Measurements from ENCODE around the gene GSN.

Gene GSN

DNA sequence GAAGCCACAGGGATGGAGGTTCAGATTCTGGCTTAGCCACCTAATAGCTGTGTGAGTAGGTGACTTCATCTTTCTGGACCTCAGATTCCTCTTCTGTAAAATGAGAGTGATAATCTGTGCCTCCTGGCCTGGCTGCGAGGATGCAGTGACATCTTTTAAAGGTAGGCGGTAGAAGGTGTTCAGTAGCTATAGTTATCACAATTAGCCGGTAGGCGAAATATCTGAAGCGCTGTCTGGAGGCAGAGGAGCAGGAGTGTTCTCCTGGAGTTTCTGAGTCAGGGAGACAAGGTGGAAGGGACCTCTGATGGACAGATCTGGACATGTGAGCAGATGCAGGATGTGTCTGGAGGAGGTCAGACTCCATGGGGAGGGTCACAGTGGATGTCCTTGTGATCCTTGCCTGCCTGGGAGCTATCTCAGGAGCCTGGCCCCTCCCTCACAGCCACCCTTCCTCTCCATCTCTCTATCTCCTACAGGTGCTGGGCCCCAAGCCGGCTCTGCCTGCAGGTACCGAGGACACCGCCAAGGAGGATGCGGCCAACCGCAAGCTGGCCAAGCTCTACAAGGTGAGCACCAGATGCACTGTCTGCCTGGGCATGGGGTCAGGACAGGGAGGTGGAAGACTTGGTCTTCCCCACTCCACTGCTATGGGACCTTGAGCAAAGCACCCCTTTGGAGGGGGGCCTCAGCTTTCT is 45.6 kb downstream of the GSN start:
- 96 to 97% methylated on average over 10 of the region's 10 CpGs for WGBS, 2 experiments
- Histone ChIP-seq H3K27me3 (ENCODE audit: control insufficient read depth, insufficient read depth, low read length, poor library complexity, severe bottlenecking) (no peaks in the 10 kb centered on the region), H3K36me3 (ENCODE audit: control insufficient read depth, insufficient read depth, low read length) (peaks cover 8% of the 10 kb centered on the region)

DNA sequence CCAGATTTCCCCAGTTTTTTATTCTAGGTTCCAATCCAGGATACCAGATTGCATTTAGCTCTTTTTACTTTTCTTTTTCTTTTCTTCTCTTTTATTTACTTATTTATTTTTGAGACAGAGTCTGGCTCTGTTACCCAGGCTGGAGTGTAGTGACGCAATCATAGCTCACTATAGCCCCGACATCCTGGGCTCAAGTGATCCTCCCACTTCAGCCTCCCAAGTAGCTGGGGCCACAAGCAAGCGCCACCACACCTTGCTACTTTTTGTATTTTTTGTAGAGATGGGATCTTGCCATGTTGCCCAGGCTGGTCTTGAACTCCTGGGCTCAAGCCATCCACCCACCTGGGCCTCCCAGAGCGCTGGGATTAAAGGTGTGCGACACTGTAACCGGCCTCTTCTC is 48.4 kb downstream of the GSN start:
- Histone ChIP-seq H3K4me1 (ENCODE audit: control insufficient read depth, insufficient read depth, low read length) (no peaks in the 10 kb centered on the region), H3K36me3 (ENCODE audit: control insufficient read depth, insufficient read depth, low read length) (peaks cover 3% of the 10 kb centered on the region), H3K4me3 (ENCODE audit: insufficient read depth, low read depth, low read length) (no peak overlapping the region), H3K27me3 (ENCODE audit: control insufficient read depth, insufficient read depth, low read length, poor library complexity, severe bottlenecking) (no peaks in the 10 kb centered on the region), H3K27ac (ENCODE audit: insufficient read depth, low read depth, low read length, poor library complexity, severe bottlenecking) (no peak overlapping the region), H3K9me3 (ENCODE audit: control insufficient read depth, low read length) (no peaks in the 10 kb centered on the region)
- WGBS, 2 experiments: 90 to 97% methylated on average over 3 to 6 of the region's 6 CpGs

More for the DNA sequence above, 45.6 kb downstream of the GSN start:
- H3K4me1 ChIP-seq (ENCODE audit: control insufficient read depth, insufficient read depth, low read length): no peaks in the 10 kb centered on the region
- no peaks in the 10 kb centered on the region for H3K9me3 ChIP-seq (ENCODE audit: control insufficient read depth, low read length)
- H3K4me3 ChIP-seq (ENCODE audit: insufficient read depth, low read depth, low read length): no peak overlapping the region
- no peak overlapping the region for H3K27ac ChIP-seq (ENCODE audit: insufficient read depth, low read depth, low read length, poor library complexity, severe bottlenecking)

DNA sequence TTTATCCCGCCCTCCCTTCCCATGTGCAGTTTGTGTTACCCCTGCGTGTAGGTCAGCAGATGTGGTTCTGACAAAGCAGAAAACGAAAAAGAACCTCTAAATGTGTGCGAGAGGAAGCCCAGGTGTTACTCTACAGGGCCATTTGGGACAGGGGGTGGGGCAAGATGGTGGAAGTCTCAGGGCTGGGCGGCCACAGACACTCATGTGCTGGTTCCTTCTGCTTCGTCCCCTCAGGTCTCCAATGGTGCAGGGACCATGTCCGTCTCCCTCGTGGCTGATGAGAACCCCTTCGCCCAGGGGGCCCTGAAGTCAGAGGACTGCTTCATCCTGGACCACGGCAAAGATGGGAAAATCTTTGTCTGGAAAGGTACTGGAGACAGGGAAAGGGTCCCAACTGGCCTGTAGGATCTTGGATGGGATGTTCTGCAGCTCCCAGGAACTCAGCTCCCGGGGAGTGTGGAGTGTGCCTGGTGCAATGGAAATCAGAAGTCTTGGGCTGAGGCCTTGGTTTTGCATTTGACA is 49.0 kb downstream of the GSN start:
- H3K36me3 ChIP-seq (ENCODE audit: control insufficient read depth, insufficient read depth, low read length): peaks cover 3% of the 10 kb centered on the region
- H3K27ac ChIP-seq (ENCODE audit: insufficient read depth, low read depth, low read length, poor library complexity, severe bottlenecking): no peak overlapping the region
- H3K4me3 ChIP-seq (ENCODE audit: insufficient read depth, low read depth, low read length): no peak overlapping the region

DNA sequence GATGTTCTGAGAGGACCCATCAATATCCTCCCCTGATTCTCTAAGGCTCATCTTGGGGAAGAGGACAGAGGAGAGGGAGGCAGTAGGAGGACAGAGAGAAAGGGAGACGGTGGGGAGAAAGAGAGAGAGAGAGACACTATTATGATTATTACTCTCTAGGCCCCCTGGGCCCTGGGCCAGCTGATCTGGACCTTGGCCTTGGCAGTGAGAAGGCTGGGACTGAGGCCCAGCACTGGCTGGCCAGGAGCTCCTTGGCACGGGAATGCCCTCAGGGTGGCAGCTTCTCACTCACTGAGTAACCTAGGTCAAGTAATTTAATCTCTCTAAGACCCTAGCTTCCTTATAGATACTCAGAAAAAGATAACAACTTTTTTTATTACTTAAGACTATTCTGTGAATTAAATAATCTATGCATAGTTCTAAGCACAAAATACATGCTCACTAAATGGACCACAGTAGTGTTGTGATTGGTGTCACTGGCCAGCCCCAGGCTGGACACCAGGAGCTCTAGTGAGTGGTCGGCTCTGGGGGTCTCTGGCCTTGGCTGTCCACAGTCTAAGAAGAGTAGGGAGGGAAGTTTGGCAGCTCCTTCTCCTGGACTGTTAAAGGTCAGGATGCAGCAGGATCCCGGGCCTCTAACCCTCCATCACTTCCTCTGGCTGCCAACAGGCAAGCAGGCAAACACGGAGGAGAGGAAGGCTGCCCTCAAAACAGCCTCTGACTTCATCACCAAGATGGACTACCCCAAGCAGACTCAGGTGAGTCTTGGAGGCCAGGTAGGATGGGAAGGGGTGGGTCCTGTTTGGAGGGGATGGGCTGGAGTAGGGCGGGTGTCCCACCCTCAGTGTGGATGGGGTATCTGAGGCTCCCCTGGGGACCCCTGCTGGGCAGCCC is 50.0 kb downstream of the GSN start:
- H3K4me1 ChIP-seq (ENCODE audit: control insufficient read depth, insufficient read depth, low read length): no peaks in the 10 kb centered on the region
- 85 to 94% methylated on average over 5 to 6 of the region's 6 CpGs for WGBS, 2 experiments
- peaks cover 4% of the 10 kb centered on the region for H3K36me3 ChIP-seq (ENCODE audit: control insufficient read depth, insufficient read depth, low read length)
- no peak overlapping the region for H3K27ac ChIP-seq (ENCODE audit: insufficient read depth, low read depth, low read length, poor library complexity, severe bottlenecking)
- H3K27me3 ChIP-seq (ENCODE audit: control insufficient read depth, insufficient read depth, low read length, poor library complexity, severe bottlenecking): no peaks in the 10 kb centered on the region
- no peak overlapping the region for H3K4me3 ChIP-seq (ENCODE audit: insufficient read depth, low read depth, low read length)
- H3K9me3 ChIP-seq (ENCODE audit: control insufficient read depth, low read length): no peaks in the 10 kb centered on the region

More for the DNA sequence above, 49.0 kb downstream of the GSN start:
- no peaks in the 10 kb centered on the region for H3K27me3 ChIP-seq (ENCODE audit: control insufficient read depth, insufficient read depth, low read length, poor library complexity, severe bottlenecking)
- 92 to 96% methylated on average over 11 of the region's 11 CpGs for WGBS, 2 experiments
- no peaks in the 10 kb centered on the region for H3K4me1 ChIP-seq (ENCODE audit: control insufficient read depth, insufficient read depth, low read length)
- no peaks in the 10 kb centered on the region for H3K9me3 ChIP-seq (ENCODE audit: control insufficient read depth, low read length)

DNA sequence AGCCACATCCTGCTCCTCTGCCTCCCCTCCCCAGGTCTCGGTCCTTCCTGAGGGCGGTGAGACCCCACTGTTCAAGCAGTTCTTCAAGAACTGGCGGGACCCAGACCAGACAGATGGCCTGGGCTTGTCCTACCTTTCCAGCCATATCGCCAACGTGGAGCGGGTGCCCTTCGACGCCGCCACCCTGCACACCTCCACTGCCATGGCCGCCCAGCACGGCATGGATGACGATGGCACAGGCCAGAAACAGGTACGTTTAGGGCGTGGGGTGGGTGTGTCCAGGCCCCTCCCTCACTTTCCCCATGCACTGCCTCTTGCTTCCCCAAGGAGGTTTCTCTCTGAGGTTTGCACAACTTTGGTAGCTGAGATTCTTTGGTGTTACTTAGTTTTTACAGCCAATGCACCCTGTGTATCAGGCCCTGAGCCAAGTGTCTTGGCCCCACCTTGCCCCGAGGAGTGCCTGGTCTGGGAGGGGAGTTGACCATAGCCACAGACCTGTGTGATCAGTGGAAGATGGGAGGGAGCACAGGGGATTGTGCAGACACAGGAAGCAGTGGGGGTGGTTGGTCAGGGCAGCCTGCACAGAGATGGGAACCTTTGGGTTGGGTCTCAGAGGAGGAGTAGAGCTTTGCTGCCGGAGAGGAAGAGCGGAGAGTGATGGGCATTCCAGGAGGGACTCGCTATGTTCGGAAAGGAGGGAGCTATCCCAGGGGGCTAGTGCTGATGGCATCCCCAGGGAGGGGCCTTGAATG is 50.8 kb downstream of the GSN start:
- no peak overlapping the region for H3K27ac ChIP-seq (ENCODE audit: insufficient read depth, low read depth, low read length, poor library complexity, severe bottlenecking)
- peaks cover 6% of the 10 kb centered on the region for H3K36me3 ChIP-seq (ENCODE audit: control insufficient read depth, insufficient read depth, low read length)
- H3K4me3 ChIP-seq (ENCODE audit: insufficient read depth, low read depth, low read length): no peak overlapping the region
- 95 to 96% methylated on average over 19 of the region's 19 CpGs for WGBS, 2 experiments
- H3K4me1 ChIP-seq (ENCODE audit: control insufficient read depth, insufficient read depth, low read length): no peaks in the 10 kb centered on the region
- H3K27me3 ChIP-seq (ENCODE audit: control insufficient read depth, insufficient read depth, low read length, poor library complexity, severe bottlenecking): no peaks in the 10 kb centered on the region
- H3K9me3 ChIP-seq (ENCODE audit: control insufficient read depth, low read length): no peaks in the 10 kb centered on the region

DNA sequence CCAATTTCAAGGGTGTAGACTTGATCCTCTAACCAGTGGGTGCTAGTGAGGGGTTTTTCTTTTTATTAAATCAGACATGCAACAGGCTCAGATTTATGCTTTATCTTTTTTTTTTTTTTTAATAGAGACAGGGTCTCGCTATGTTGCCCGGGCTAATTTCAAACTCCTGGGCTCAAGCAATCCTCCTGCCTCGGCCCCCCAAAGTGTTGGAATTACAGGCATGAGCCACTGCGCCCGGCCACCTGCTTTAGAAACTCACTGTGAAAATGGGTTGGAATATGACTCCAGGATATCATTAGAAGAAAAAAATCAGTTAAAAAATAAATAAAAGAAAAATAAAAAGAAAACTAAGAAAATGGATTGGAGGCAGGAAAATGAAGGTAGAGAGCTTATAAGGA is 51.4 kb downstream of the GSN start:
- Histone ChIP-seq H3K4me1 (ENCODE audit: control insufficient read depth, insufficient read depth, low read length) (no peaks in the 10 kb centered on the region), H3K27ac (ENCODE audit: insufficient read depth, low read depth, low read length, poor library complexity, severe bottlenecking) (no peak overlapping the region), H3K27me3 (ENCODE audit: control insufficient read depth, insufficient read depth, low read length, poor library complexity, severe bottlenecking) (no peaks in the 10 kb centered on the region), H3K36me3 (ENCODE audit: control insufficient read depth, insufficient read depth, low read length) (peaks cover 6% of the 10 kb centered on the region), H3K9me3 (ENCODE audit: control insufficient read depth, low read length) (no peaks in the 10 kb centered on the region), H3K4me3 (ENCODE audit: insufficient read depth, low read depth, low read length) (no peak overlapping the region)
- WGBS, 2 experiments: 91 to 96% methylated on average over 5 of the region's 5 CpGs

DNA sequence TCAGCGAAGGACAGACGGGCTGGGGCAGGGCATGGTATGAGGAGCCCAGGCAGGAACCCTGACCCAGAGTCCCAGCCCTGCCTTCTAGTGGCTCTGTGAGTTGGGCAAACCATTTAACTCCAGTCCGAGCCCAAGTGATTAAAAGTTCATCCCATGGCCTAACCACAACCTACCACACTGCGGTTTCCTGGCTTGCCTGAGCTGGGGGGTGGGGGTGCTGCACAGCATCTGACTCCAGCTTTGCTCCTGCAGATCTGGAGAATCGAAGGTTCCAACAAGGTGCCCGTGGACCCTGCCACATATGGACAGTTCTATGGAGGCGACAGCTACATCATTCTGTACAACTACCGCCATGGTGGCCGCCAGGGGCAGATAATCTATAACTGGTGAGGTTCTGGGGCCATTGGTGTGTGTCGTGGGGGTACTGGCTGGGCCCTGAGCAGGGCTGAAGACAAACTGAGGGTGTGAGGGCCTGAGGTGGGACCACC is 53.1 kb downstream of the GSN start:
- Histone ChIP-seq H3K4me1 (ENCODE audit: control insufficient read depth, insufficient read depth, low read length) (peaks cover 5% of the 10 kb centered on the region), H3K27me3 (ENCODE audit: control insufficient read depth, insufficient read depth, low read length, poor library complexity, severe bottlenecking) (no peaks in the 10 kb centered on the region), H3K9me3 (ENCODE audit: control insufficient read depth, low read length) (no peaks in the 10 kb centered on the region), H3K27ac (ENCODE audit: insufficient read depth, low read depth, low read length, poor library complexity, severe bottlenecking) (no peak overlapping the region), H3K36me3 (ENCODE audit: control insufficient read depth, insufficient read depth, low read length) (peaks cover 6% of the 10 kb centered on the region), H3K4me3 (ENCODE audit: insufficient read depth, low read depth, low read length) (no peak overlapping the region)
- 94 to 96% methylated on average over 10 of the region's 10 CpGs for WGBS, 2 experiments

DNA sequence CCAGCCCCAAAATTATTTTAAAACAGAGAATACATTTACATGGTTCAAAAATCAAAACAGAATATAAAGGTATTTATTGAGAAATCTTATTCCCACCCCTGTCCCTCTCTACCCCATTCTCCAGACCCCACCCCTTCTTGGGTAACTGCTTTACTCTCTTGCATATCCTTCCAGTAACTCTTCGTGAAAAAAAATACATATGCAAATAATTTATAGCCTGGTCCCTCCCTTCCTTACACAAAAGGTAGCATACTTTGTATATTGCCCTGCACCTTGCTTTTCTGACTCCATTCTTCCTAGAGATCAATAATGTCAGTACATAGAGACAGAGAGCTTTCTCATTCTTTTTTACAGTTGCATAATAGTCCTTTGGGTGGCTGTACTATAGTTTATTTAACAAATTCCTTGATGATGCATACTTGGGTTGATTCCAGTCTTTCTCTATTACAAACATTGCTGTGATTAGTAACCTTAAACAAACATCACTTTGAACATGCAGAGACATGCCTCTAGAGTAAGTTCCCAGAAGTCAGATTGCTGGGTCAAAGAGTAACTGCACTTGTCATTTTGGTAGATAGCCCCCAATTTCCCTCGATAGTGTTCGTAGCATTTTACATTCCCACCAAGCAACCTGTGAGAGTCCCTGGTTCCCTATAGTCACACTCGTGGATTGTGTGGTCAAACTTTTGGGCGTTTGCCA is 54.2 kb downstream of the GSN start:
- no peaks in the 10 kb centered on the region for H3K27me3 ChIP-seq (ENCODE audit: control insufficient read depth, insufficient read depth, low read length, poor library complexity, severe bottlenecking)
- no peak overlapping the region for H3K4me3 ChIP-seq (ENCODE audit: insufficient read depth, low read depth, low read length)
- H3K36me3 ChIP-seq (ENCODE audit: control insufficient read depth, insufficient read depth, low read length): peaks cover 6% of the 10 kb centered on the region
- no peak overlapping the region for H3K27ac ChIP-seq (ENCODE audit: insufficient read depth, low read depth, low read length, poor library complexity, severe bottlenecking)
- H3K9me3 ChIP-seq (ENCODE audit: control insufficient read depth, low read length): no peaks in the 10 kb centered on the region
- H3K4me1 ChIP-seq (ENCODE audit: control insufficient read depth, insufficient read depth, low read length): peaks cover 9% of the 10 kb centered on the region
- 97 to 98% methylated on average over 3 to 4 of the region's 5 CpGs for WGBS, 2 experiments

DNA sequence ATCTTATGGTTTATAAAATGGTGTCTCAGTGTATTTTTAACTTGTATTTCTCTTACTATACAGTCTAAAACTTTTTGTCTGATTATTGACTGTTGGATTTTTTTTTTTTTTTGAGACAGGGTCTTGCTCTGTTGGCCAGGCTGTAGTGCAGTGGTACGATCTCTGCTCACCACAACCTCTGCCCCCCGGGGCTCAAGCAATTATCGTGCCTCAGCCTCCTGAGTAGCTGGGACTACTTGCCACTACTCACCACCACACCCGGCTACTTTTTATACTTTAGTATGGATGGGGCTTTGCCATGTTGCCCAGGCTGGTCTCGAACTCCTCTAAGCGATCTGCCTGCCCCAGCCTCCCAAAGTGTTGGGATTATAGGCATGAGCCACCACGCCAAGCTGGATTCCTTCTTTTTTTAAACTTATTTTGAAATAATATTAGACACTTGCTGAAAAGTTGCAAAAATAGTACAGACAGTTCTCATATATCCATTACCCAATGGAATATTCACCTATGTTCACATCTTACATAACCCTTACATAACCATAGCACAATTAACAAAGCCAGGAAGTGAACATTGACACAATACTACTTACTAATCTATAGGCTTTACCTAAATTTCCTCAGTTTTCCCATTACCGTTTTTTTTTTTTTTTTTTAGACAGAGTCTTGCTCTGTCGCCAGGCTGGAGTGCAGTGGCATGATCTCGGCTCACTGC is 54.9 kb downstream of the GSN start:
- Histone ChIP-seq H3K27me3 (ENCODE audit: control insufficient read depth, insufficient read depth, low read length, poor library complexity, severe bottlenecking) (no peaks in the 10 kb centered on the region), H3K36me3 (ENCODE audit: control insufficient read depth, insufficient read depth, low read length) (peaks cover 3% of the 10 kb centered on the region), H3K27ac (ENCODE audit: insufficient read depth, low read depth, low read length, poor library complexity, severe bottlenecking) (no peak overlapping the region), H3K4me1 (ENCODE audit: control insufficient read depth, insufficient read depth, low read length) (peaks cover 9% of the 10 kb centered on the region), H3K9me3 (ENCODE audit: control insufficient read depth, low read length) (no peaks in the 10 kb centered on the region), H3K4me3 (ENCODE audit: insufficient read depth, low read depth, low read length) (no peak overlapping the region)
- 95 to 97% methylated on average over 9 of the region's 10 CpGs for WGBS, 2 experiments
